Heart left ventricle (tissue), 13 donors: ENCODE results near the gene ARHGEF17.

Experiments used
- POLR2A ChIP-seq, 2 donors: fragments of 450-650 bp; IDR thresholded peaks; one replicate each; pipeline ENCODE4 v1.6.1; 2017; ENCODE audit warnings: antibody characterized with exemption in 2 of 2, mild to moderate bottlenecking in 2 of 2, moderate library complexity in 2 of 2
- TF ChIP-seq, protein P1 (sequence below), 12 donors: fragments of 200-600 bp; sonication (generic) in 4 of 12; IDR thresholded peaks; one replicate each; pipeline versions ENCODE4 v1.5.0 to v1.8.0; 2018 to 2022; ENCODE audit warnings: antibody characterized with exemption in 12 of 12, mild to moderate bottlenecking in 5 of 12
- donor health status: ischemic (EF 13 %, LVEDD 7.1; RV severe dilation, severe dysfunction).
- donor health status: DM: no; HTN: yes; CAD: no.
- donor health status: DM: no; HTN: no; CAD: no.
- donor health status: ischemic (EF 25% LVEDD 6.9; RV normal size, moderate dysfunction).
- donor health status: ischemic (EF 25% LVEDD 5.7; RV mildly dilated, moderate dysfunction).
- donor health status: ischemic (EF 35%, LVEDD 5.7; RV mildly dilated, moderate dysfunction).
- donor health status: nonischemic (EF 11% LVEDD 7.7; RV severe dilation, severe dysfunction).
- donor health status: DM: yes; HTN: yes; CAD: no.
- donor health status: PGD.
- donor health status: ischemic (EF 29% LVEDD 5.4; RV normal size, mild dysfunction).
- donor health status: nonischemic (EF 23%, LVEDD 6.1; RV moderate dilation, normal function).

- TF ChIP-seq, protein P1, sequence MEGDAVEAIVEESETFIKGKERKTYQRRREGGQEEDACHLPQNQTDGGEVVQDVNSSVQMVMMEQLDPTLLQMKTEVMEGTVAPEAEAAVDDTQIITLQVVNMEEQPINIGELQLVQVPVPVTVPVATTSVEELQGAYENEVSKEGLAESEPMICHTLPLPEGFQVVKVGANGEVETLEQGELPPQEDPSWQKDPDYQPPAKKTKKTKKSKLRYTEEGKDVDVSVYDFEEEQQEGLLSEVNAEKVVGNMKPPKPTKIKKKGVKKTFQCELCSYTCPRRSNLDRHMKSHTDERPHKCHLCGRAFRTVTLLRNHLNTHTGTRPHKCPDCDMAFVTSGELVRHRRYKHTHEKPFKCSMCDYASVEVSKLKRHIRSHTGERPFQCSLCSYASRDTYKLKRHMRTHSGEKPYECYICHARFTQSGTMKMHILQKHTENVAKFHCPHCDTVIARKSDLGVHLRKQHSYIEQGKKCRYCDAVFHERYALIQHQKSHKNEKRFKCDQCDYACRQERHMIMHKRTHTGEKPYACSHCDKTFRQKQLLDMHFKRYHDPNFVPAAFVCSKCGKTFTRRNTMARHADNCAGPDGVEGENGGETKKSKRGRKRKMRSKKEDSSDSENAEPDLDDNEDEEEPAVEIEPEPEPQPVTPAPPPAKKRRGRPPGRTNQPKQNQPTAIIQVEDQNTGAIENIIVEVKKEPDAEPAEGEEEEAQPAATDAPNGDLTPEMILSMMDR (IDR thresholded peaks at IDR 0.05), result peak in 2 of 12 donors; percentile 28 to 31
- TF ChIP-seq POLR2A (IDR thresholded peaks at IDR 0.05), result no peak
Observed at GRCh38 chr11:73342633-73343032, 34.6 kb downstream of the ARHGEF17 start.
